PFSK-1 (cell line): ENCODE results near the gene MOCOS.

Experiments
- FOXP2 ChIP-seq: optimal IDR thresholded peaks from 2 replicates; pipeline ENCODE3; 2011; ENCODE audit warnings: borderline replicate concordance, control low read depth, inconsistent platforms; ENCODE audit not compliant: insufficient read depth; ENCODE audit errors: extremely low read length, extremely low read depth
- POLR2AphosphoS5 ChIP-seq: IDR thresholded peaks from 2 replicates; pipeline ENCODE4 v1.6.1; 2012; ENCODE audit warnings: low read depth, mild to moderate bottlenecking, control low read depth, low read length, moderate library complexity
- SIN3A ChIP-seq: IDR thresholded peaks from 2 replicates; pipeline ENCODE4 v1.6.1; 2012; ENCODE audit warnings: mild to moderate bottlenecking, low read length, moderate library complexity, borderline replicate concordance; ENCODE audit not compliant: insufficient read depth
- TAF1 ChIP-seq: IDR thresholded peaks from 2 replicates; pipeline ENCODE4 v1.6.1; 2012; ENCODE audit warnings: low read length, control low read depth, borderline replicate concordance; ENCODE audit not compliant: insufficient read depth
- TF ChIP-seq, protein P1 (sequence below), 2 experiments: IDR thresholded peaks; 2 replicates each; pipeline versions ENCODE4 v1.6.1 to v1.8.0; 2011 to 2012; ENCODE audit warnings: low read depth in 2 of 2, low read length in 2 of 2, control low read depth in 1 of 2, inconsistent platforms in 1 of 2, mild to moderate bottlenecking in 1 of 2, moderate library complexity in 1 of 2; ENCODE audit not compliant: insufficient read depth in 1 of 2

Gene MOCOS

DNA sequence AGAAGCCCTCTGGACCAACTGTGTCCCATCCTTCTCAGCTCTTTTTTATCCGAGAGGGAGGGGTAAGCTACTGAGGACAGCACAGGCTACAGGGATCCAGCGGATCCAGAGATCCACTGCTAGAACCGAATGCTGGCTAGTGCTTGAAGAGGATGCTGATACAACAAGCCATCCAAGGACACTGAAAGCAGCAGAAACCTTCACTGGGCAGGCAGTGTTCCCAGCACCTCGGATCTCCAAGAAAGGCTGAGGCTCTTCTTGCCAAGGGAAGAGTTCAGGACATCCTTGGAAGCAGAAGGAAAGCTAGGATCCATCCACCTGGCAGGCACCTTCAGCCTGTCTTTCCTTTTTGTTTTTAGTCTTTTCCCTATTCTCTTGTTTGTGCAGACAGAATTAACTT, 97.0 kb downstream of the MOCOS start:
- TF ChIP-seq TAF1: no peak
- TF ChIP-seq POLR2AphosphoS5: no peak
- no peak for TF ChIP-seq FOXP2

DNA sequence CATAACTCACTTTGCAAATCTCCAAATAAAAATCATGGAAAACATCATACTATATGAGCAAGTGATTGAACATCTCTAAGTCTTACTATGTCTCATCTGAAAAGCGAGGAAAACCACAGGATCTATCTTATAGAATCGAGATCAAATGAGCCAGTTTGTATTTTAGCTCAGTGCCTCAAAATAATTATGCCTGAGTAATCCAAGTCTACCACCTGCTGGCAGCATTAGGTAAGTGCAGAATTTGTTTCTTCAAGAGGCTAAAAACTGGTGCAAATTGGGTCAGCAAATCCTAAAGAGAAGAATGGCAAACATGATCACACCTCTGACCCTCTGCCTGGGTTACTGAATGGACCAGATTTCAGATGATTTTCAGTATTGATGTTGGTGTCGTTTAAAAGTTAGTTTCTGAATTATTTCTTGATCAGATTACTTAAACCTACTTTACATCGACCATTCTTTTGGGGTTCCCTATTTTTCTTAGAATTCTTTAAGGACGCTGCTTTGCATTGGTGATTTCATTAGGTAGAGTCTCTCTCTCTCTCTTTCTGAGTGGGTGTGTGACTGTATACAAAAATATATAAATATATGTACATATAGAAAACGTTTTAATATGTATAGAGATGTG, 97.5 kb downstream of the MOCOS start:
- TF ChIP-seq POLR2AphosphoS5: no peak
- TF ChIP-seq, protein P1, sequence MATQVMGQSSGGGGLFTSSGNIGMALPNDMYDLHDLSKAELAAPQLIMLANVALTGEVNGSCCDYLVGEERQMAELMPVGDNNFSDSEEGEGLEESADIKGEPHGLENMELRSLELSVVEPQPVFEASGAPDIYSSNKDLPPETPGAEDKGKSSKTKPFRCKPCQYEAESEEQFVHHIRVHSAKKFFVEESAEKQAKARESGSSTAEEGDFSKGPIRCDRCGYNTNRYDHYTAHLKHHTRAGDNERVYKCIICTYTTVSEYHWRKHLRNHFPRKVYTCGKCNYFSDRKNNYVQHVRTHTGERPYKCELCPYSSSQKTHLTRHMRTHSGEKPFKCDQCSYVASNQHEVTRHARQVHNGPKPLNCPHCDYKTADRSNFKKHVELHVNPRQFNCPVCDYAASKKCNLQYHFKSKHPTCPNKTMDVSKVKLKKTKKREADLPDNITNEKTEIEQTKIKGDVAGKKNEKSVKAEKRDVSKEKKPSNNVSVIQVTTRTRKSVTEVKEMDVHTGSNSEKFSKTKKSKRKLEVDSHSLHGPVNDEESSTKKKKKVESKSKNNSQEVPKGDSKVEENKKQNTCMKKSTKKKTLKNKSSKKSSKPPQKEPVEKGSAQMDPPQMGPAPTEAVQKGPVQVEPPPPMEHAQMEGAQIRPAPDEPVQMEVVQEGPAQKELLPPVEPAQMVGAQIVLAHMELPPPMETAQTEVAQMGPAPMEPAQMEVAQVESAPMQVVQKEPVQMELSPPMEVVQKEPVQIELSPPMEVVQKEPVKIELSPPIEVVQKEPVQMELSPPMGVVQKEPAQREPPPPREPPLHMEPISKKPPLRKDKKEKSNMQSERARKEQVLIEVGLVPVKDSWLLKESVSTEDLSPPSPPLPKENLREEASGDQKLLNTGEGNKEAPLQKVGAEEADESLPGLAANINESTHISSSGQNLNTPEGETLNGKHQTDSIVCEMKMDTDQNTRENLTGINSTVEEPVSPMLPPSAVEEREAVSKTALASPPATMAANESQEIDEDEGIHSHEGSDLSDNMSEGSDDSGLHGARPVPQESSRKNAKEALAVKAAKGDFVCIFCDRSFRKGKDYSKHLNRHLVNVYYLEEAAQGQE (IDR thresholded peaks at IDR 0.05; ENCODE audit: insufficient read depth in 1 of 2, low read depth in 2 of 2, low read length in 2 of 2): no peak
- no peak for TF ChIP-seq FOXP2
- TF ChIP-seq SIN3A: no peak
- no peak for TF ChIP-seq TAF1

DNA sequence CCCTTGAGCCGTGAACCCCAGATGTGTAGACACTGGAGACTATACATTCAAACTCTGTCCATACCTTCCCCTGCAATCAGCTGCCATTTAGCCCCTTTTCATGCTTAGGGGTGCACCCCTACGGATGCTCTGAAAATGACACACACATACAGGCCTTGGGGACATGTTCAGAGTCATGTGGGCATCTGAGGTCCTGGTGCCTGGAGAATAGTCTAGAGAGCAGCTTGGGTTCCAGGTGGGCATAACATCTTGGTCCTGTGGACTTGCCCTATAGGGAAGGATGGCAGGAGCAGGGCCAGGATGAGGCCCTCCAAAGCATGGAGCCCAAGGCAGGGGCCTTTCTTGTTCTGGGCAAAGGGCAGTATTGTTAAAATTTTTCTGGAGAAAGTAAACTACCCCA, 100.4 kb downstream of the MOCOS start:
- TF ChIP-seq, protein P1 (IDR thresholded peaks at IDR 0.05; ENCODE audit: insufficient read depth in 1 of 2, low read depth in 2 of 2, low read length in 2 of 2): no peak
- no peak for TF ChIP-seq POLR2AphosphoS5
- no peak for TF ChIP-seq SIN3A
- no peak for TF ChIP-seq TAF1
- no peak for TF ChIP-seq FOXP2

DNA sequence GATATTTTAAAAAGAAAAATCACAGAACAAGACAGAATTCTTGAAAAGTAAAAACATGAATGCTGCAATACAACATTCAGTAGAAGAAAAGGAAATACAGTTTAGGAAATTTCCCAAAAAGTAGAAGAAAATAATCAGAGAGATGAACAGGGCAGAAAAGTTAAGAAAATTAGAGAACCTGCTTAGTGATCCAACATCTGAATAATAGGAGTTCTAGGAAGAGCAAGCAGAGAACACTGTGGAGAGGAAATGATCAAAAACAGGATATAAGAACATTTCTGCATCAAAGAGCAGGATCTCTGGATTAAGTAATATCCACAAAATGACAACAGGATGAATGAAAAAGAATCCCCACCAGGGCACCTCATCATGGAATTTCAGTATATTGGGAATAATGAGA, 101.4 kb downstream of the MOCOS start:
- TF ChIP-seq FOXP2: no peak
- TF ChIP-seq SIN3A: no peak
- TF ChIP-seq TAF1: no peak
- TF ChIP-seq POLR2AphosphoS5: no peak
- TF ChIP-seq, protein P1 (IDR thresholded peaks at IDR 0.05; ENCODE audit: insufficient read depth in 1 of 2, low read depth in 2 of 2, low read length in 2 of 2): no peak

DNA sequence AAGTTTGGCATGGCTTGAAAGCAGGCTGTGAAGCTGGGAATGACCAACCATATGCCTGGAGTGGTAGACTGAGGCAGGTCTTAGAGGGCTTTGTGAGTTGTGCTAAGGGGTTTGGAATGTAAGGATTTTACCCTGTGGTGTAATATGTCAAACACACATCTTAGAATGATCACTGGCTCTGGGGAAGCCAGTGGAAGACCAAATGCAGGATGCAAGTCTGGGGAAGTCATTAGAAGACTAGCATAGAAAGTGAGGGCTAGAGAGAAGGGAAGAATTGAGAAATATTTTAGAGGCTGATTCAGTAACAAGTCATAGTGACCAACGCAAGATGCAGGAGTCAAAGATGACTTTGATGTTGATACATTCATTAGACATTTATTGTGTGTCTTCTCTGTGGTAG, 106.7 kb downstream of the MOCOS start:
- no peak for TF ChIP-seq TAF1
- TF ChIP-seq SIN3A: no peak
- no peak for TF ChIP-seq FOXP2
- TF ChIP-seq POLR2AphosphoS5: no peak
- TF ChIP-seq, protein P1 (IDR thresholded peaks at IDR 0.05; ENCODE audit: insufficient read depth in 1 of 2, low read depth in 2 of 2, low read length in 2 of 2): no peak
